Ovary (tissue), 9 donors: ENCODE measurements around the gene COL18A1. TPM values are rescaled to one million over a fixed set of nuclear protein-coding genes. Genes with fewer than 3 reads are reported as not detected.

Source experiments
- DNase-seq, 5 donors: peaks; one replicate each; pipeline ENCODE4 v3.0.0-alpha.2; 2019 to 2020
- H3K27ac ChIP-seq, 2 donors: fragments of 200-600 bp; one replicate each; pipeline versions ENCODE4 v1.5.1 to v1.8.0; 2019 to 2022
- H3K27me3 ChIP-seq: fragments of 200-600 bp; one replicate; pipeline ENCODE4 v1.8.0; 2022
- H3K36me3 ChIP-seq: fragments of 200-600 bp; sonication (generic); one replicate; pipeline ENCODE4 v1.5.1; 2019
- H3K4me1 ChIP-seq: one replicate; pipeline ENCODE4 v1.8.1; 2013; ENCODE audit warnings: mild to moderate bottlenecking, moderate library complexity; ENCODE audit not compliant: insufficient read depth
- H3K4me3 ChIP-seq: fragments of 200-600 bp; sonication (generic); one replicate; pipeline ENCODE4 v1.5.1; 2017
- H3K9me3 ChIP-seq, 2 donors: fragments of 200-600 bp in 1 of 2; sonication (generic) in 1 of 2; one replicate each; pipeline versions ENCODE4 v1.5.1 to v1.8.1; 2013 to 2019; ENCODE audit warnings: mild to moderate bottlenecking in 1 of 2, moderate library complexity in 1 of 2
- EP300 ChIP-seq: sonication (generic); formaldehyde crosslinking; IDR thresholded peaks from one replicate; pipeline ENCODE4 v1.6.1; 2017; ENCODE audit warnings: antibody characterized with exemption
- POLR2A ChIP-seq: fragments of 450-650 bp; IDR thresholded peaks from one replicate; pipeline ENCODE4 v1.6.1; 2017; ENCODE audit warnings: antibody characterized with exemption, mild to moderate bottlenecking, moderate library complexity
- WGBS, 3 donors: extraction: QIAGEN DNeasy Blood & Tissue Kit in 1 of 3; methylation state at CpG; one replicate each; pipeline versions ENCODE4 v1.1.5 to v1.1.7; 2013 to 2017; 5-methylcytosine and 5-hydroxymethylcytosine counted together
- intact Hi-C, 4 donors: fragments of 100-400 bp; cut with DNase I; formaldehyde crosslinking; loops; one replicate each; pipeline versions ENCODE4 v1.11.0 to v1.15.1; 2022 to 2023
- polyA plus RNA-seq, 2 donors: library from polyadenylated mRNA; stranded (reverse); fragments of 200-250 nt in 1 of 2; fragments of 350-450 nt in 1 of 2; fragmentation: Illumina TruSeq in 1 of 2; extraction: RNeasy Lipid Tissue Mini Kit (QIAGEN cat#74804) in 1 of 2; gene quantifications; one replicate each; pipeline ENCODE4 v1.2.3, GENCODE V29; 2013 to 2014
- total RNA-seq, 7 donors: library from RNA; depleted of rRNA in 2 of 7; stranded (reverse); fragments of >200 nt in 2 of 7; fragmentation: NEBNext Ultra II Directional in 3 of 7; extraction: Animal tissue kit (Norgen Biotek cat#: 25700) in 3 of 7; gene quantifications; one replicate each; pipeline versions ENCODE4 v1.1.0 to v1.2.4, GENCODE V29; 2016 to 2023
- TF ChIP-seq, protein P1 (sequence below), 3 donors: fragments of 450-650 bp in 2 of 3; fragments of 200-600 bp in 1 of 3; IDR thresholded peaks; one replicate each; pipeline versions ENCODE4 v1.5.1 to v1.8.0; 2016 to 2022; ENCODE audit warnings: antibody characterized with exemption in 3 of 3, mild to moderate bottlenecking in 1 of 3
- donor health status: DM: no; HTN: no; CAD: no; lungs with moderate emphysema.
- donor health status: DM: no; HTN: no; CAD: no.
- donor health status: Bipolar disorder and iron deficiency.
- donor health status: DM: yes; HTN: yes; CAD: no.
- donor health status: DM: no; HTN: no; CAD: no.
- donor health status: DM: yes; HTN: yes; CAD: no.

The COL18A1 gene
- total and polyA plus RNA-seq, 9 donors: 11.1 to 353 (median 268) TPM

DNA sequence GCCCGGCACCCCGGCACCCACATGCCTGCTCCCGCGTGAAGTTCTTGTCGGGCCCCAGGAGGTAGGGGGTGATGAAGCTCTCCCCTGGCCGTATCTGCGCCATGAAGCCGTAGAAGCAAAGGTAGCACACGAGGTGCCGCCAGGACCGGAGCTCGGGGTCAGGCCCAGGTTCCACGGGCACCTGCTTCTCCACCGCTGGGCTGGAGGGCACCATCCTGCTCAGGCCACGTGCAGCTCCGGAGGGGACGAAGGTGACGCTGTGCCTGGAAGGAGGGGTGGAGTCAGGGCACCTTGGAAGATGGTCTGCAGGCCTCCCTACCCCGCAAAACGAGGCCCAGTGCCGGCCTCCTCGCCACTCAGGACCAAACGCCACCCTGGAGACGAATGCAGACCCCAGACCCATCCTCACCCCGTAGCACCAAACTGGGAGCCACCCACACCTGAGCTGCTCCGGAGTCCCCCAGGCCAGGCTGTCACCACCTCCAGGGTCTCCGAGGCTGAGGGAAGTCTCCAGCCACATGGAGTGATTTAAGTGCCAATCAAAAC is 132.9 kb downstream of the COL18A1 start:
- TF ChIP-seq EP300: no peak
- no peak for TF ChIP-seq POLR2A
- TF ChIP-seq, protein P1, sequence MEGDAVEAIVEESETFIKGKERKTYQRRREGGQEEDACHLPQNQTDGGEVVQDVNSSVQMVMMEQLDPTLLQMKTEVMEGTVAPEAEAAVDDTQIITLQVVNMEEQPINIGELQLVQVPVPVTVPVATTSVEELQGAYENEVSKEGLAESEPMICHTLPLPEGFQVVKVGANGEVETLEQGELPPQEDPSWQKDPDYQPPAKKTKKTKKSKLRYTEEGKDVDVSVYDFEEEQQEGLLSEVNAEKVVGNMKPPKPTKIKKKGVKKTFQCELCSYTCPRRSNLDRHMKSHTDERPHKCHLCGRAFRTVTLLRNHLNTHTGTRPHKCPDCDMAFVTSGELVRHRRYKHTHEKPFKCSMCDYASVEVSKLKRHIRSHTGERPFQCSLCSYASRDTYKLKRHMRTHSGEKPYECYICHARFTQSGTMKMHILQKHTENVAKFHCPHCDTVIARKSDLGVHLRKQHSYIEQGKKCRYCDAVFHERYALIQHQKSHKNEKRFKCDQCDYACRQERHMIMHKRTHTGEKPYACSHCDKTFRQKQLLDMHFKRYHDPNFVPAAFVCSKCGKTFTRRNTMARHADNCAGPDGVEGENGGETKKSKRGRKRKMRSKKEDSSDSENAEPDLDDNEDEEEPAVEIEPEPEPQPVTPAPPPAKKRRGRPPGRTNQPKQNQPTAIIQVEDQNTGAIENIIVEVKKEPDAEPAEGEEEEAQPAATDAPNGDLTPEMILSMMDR (IDR thresholded peaks at IDR 0.05): no peak
- Histone ChIP-seq H3K27me3 (no peaks in the 10 kb centered on the region), H3K4me1 (peaks cover 12% of the 10 kb centered on the region), H3K9me3 (no peaks in the 10 kb centered on the region), H3K27ac (no peak overlapping the region), H3K36me3 (no peaks in the 10 kb centered on the region), H3K4me3 (no peak overlapping the region)
- WGBS, 3 donors: 82 to 95% (median 91%) methylated on average over 19 to 27 of the region's 27 CpGs
- intact Hi-C loops: no loop called here
- DNase-seq: peak in 3 of 5 donors; percentile 10 to 35 (median 12)

DNA sequence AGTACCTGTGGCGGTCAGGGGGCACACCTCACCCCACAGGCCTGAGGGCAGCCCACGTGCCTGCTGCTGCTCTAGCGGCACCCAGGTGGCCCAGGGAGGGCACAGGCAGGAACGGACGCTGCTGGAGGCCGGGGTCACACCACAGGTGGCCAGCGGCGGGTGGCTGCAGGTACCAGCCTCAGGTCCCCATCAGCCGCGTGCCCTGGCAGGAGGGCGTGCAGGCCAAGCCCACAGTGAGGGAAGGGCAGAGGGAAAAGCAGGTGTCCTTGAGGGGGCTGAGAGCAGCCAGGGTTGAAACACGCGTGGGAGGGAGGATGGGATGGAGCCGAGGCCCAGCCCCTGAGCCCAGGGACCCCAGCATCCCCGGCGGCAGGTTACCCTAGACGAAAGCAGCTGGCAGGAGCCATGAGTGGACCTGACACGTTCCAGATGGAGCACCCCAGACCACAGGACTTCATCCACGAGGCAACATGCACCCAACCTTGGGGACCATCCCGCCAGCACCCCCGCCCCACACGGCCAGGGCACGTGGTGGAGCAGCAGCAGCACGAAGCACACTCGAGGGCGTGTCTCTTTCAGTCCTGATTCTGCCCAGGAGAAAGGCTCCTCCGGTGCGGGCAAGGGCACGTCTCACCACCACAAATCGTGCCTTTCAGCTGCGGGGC is 133.5 kb downstream of the COL18A1 start:
- intact Hi-C loops: no loop called here
- DNase-seq: peak in 4 of 5 donors; percentile 14 to 31 (median 20)
- WGBS, 3 donors: 88 to 91% (median 90%) methylated on average over 31 of the region's 31 CpGs

GRCh38 chr21:45539046-45539795 is 134.3 kb downstream of the COL18A1 start:
- peaks cover 18% of the 10 kb centered on the region for H3K4me1 ChIP-seq
- intact Hi-C loops: no loop called here
- H3K4me3 ChIP-seq: no peak overlapping the region
- H3K27ac ChIP-seq: no peak overlapping the region
- DNase-seq: peak; percentile 7 to 29 (median 18)
- H3K27me3 ChIP-seq: no peaks in the 10 kb centered on the region
- TF ChIP-seq, protein P1 (IDR thresholded peaks at IDR 0.05): no peak
- TF ChIP-seq POLR2A (no peak), EP300 (no peak)
- no peaks in the 10 kb centered on the region for H3K36me3 ChIP-seq
- 84 to 90% (median 85%) methylated on average over 13 to 17 of the region's 17 CpGs for WGBS, 3 donors
- no peaks in the 10 kb centered on the region for H3K9me3 ChIP-seq

More for the DNA sequence above, 133.5 kb downstream of the COL18A1 start:
- no peak overlapping the region for H3K4me3 ChIP-seq
- H3K4me1 ChIP-seq: peaks cover 17% of the 10 kb centered on the region
- no peaks in the 10 kb centered on the region for H3K36me3 ChIP-seq
- TF ChIP-seq POLR2A (no peak), EP300 (no peak)
- TF ChIP-seq, protein P1 (IDR thresholded peaks at IDR 0.05): no peak
- no peak overlapping the region for H3K27ac ChIP-seq
- H3K27me3 ChIP-seq: no peaks in the 10 kb centered on the region
- H3K9me3 ChIP-seq: no peaks in the 10 kb centered on the region

GRCh38 chr21:45539796-45540600 is 135.0 kb downstream of the COL18A1 start:
- Histone ChIP-seq H3K27me3 (no peaks in the 10 kb centered on the region), H3K4me1 (peaks cover 11% of the 10 kb centered on the region), H3K27ac (no peak overlapping the region), H3K36me3 (no peaks in the 10 kb centered on the region), H3K4me3 (no peak overlapping the region), H3K9me3 (no peaks in the 10 kb centered on the region)
- intact Hi-C loops: no loop called here
- peak; percentile 6 to 38 (median 22) for DNase-seq
- WGBS, 3 donors: 92 to 94% (median 94%) methylated on average over 14 to 24 of the region's 24 CpGs
- TF ChIP-seq EP300 (no peak), POLR2A (no peak)
- TF ChIP-seq, protein P1 (IDR thresholded peaks at IDR 0.05): no peak
